Stimulated activated CD8-positive, alpha-beta memory T cell treated with anti-CD3 and anti-CD28 coated beads, Interleukin-4, amount 100 ng/mL, for 24 hours (primary cell): ENCODE data around the gene PF4V1.

Experiments
- DNase-seq: peaks from one replicate; pipeline ENCODE4 v3.0.0-alpha.2; 2020; ENCODE audit warnings: low read depth

Gene PF4V1

GRCh38 chr4:73847526-73848182, 5.4 kb upstream of the PF4V1 start:
- DNase-seq: no peak

GRCh38 chr4:73848183-73848777, 4.8 kb upstream of the PF4V1 start:
- no peak for DNase-seq

DNA sequence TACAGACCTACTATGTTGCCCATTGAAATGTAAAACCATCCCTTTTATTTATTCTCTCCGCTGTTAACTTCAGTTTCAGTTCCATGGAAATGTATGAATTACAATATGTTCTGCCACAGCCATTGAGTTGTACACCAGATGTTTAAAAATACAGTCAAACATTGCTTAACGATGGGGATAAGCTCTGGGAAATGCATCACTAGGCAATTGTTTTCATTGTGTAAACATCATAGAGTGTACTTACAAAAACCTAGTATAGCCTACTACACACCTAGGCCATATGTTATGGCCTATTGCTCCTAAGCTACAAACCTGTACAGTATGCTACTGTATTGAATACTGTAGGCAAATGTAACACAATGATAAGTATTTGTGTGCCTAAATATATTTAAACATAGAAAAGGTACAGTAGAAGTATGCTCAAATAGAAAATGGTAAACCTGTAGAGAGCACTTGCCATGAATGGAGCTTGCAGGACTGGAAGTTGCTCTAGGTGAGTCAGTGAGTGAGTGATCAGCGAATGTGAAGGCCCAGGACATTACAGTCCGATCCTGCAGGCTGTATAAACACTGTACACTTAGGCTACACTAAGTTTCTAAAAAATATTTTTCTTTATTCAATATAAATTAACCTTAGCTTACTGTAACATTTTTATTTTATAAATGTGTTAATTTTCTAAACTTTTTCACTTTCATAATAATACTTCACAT, 2.7 kb upstream of the PF4V1 start:
- DNase-seq: no peak

DNA sequence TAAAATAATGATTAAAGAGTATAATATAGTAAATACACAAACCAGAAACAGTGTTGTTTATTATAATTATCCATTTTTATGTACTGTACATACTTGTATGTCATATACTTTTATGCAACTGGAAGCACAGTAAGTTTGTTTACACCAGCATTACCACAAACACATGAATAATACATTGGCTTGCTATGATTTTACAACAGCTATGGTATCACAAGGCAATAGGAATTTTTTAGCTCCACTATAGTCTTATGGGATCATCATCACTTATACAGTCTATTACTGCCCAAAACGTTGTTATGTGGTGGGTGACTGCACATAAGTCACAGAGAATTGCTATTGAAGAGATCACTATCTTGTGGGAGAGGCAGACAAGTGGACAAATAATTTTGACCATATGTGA, 1.8 kb upstream of the PF4V1 start:
- no peak for DNase-seq

DNA sequence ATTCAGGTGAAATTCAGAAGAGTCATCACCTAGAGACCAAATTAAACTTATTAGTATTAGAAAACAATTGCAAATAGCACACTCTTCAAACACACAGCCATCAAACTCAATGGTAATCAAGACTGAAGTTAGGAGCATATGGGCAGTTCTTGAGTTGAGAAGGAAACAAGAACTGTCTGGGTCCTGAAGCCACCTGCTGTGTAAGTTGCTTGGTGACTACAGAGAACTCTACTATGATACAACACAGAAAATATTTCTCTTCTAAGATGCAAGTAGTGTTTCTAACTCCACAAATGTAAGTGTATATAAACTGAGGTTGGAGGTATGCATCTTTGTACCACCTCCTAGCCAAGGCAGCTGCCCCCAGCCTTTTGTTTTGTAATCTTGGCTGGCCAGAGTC, 325 bp upstream of the PF4V1 start:
- no peak for DNase-seq

DNA sequence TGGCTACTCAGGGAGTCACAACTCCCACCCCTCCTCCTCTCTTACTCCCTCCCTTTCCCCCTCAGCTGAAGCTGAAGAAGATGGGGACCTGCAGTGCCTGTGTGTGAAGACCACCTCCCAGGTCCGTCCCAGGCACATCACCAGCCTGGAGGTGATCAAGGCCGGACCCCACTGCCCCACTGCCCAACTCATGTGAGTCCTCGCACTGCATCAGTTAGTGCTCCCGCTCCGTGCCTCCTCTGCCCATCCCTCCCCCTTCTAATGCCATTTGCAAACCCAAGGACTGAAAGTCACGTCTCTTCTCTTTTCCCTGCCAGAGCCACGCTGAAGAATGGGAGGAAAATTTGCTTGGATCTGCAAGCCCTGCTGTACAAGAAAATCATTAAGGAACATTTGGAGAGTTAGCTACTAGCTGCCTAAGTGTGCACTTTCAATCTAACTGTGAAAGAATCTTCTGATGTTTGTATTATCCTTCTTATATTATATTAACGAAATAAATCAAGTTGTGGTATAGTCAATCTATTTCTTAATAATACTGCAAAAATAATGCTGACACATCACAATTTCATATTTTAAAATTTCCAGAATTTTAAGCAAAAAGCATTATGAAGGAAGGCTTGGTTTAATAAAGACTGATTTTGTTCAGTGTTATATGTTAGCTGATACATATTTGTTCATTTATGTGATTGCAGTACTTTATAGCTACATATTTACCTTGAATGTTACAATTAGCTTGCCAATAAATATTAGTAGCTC, 800 bp downstream of the PF4V1 start:
- DNase-seq: no peak

GRCh38 chr4:73855406-73855805, 2.3 kb downstream of the PF4V1 start:
- no peak for DNase-seq

DNA sequence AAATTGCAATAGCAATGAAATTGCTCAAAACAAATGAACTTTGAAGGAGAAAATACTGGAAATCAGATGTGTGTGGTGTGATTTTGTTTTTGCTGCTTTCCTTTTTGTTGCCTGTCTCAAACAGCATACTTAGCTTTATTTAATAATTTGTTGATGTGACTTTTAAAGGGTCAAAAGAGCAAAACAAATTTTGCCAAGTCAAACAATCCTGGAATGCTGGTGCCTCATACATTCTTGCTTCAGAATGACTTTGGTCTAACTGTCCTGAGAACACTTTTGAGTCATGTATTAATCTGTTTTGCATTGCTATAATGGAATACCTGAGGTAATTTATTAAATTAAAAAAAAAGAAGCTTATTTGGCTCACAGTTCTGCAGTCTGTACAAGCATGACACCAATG, 3.4 kb downstream of the PF4V1 start:
- no peak for DNase-seq

- DNase-seq: no peak
Observed at GRCh38 chr4:73859614-73860088, 6.6 kb downstream of the PF4V1 start.

DNA sequence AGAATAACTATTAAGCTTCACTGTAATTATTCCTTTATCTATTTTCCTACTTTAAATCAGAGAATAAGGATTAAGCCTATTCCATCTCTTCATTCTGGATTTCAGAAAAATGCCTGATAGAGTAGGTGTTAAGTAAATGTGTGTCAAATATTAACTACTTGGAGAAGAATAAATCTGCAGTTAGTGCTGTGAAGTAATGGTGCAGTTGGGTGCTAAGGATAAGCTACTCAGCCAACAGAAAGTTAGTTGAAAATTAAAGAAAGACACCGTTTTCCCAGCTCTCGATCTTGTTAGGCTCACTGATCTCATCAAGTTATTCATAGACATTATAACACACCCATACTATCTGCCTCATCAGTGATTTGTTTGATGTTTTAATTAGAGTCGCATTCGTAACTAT, 7.1 kb downstream of the PF4V1 start:
- DNase-seq: no peak

GRCh38 chr4:73860917-73861316, 7.8 kb downstream of the PF4V1 start:
- DNase-seq: no peak

DNA sequence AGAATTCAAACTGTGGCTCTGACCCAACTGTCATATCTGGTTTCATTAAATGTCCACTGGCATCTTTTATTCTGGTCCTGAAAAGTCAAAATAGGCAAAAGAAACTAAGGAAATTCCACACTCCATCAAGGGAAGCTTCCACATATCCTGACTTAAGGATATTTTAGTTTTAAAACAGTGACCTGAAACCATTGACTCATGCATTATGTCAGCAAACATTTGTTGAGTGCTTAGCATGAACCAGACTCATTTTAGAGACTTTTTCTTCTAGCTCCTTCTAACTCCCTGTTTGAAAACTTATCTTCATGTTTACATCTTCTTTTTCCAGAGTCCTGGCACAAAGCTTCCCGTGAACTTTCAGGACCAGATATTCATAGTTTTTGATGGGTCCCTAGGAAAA, 9.2 kb downstream of the PF4V1 start:
- no peak for DNase-seq

DNA sequence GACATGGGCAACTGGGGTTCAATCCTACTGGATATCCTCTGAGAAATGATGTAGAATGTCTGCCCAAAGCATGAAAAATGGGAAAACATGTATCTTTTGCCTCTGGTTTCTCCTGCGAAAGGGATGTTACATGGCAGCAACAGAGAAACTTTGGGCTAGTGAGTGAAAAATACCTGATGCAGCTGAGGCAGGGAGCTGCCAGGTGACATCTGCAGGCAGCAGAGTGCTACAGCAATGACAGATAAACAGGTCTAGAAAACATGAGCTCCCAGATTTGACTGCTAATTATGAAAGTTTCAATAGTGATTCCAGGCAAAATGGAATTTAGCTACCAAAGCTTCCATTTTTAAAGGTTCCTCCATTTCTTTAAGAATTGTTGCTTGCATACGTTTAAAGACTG, 11.3 kb downstream of the PF4V1 start:
- DNase-seq: no peak

- no peak for DNase-seq
Observed at GRCh38 chr4:73864961-73865360, 11.9 kb downstream of the PF4V1 start.

- DNase-seq: no peak
Observed at GRCh38 chr4:73865431-73866096, 12.5 kb downstream of the PF4V1 start.

GRCh38 chr4:73866246-73866645, 13.2 kb downstream of the PF4V1 start:
- no peak for DNase-seq

DNA sequence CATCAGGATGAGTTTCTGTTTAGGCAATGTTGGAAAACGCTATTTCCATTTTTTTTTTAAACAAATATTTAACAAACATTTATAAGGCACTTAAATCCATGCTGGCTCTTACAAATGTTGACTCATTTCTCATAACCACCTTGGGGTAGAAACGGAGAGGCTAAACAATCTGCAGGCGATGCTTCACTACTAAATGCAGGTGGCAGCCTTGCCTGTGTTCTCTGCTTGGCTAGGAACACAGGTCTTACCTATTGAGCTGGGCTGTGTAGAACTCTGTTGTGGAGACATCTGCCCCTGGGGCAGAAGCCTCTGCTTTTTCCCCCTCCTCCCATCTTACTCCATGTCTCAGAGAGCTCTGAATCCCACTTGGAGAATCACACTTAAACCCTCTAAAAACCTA, 14.7 kb downstream of the PF4V1 start:
- no peak for DNase-seq

DNA sequence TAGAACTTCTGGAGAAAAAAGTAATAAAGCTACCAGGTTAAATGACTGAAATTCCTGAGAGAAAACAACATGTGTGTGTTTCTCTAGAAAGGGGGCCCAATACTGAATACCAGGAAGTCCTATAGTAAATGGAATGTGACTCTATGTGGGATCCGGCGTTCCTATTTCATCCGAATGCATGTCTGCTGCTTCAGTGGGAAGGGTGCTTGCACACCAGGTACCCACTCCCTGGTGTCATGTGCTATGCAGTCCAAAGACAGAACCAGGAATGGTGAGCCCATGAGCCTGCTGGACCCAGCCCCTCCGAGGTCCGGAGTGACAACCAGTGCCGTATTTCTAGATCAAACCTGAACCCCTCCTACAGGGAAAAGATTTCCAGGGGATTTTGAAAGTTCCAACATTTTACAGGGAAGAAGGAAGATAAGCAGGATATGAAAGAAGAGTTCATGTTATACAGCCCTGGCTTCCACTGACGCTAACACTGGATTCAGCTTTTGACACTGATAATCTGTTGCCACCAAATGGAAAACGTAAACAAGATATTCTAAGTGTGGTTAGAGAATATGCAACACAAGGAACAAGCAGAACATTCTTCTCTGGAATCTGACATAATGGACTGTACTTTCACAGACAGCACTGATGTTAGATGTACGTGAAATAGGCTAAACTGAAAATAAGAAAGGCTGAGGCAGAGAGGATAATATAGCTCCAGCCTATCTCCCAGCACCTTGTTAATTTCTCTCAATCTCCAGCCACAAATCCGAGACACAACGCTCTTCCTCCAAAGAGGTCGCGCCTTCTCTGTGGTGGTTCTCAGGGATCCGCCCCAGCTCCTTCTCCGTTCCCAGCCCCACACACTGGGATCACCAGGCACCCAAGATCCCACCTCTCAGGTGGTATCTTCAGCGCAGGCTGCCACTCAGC, 15.4 kb downstream of the PF4V1 start:
- DNase-seq: no peak

- no peak for DNase-seq
Observed at GRCh38 chr4:73869130-73870055, 16.3 kb downstream of the PF4V1 start, which contains the start of gene CXCL1. TSS of gene CXCL1 (plus strand) at chr4:73869393. CDS start at chr4:73869471, 78 bp downstream.

- DNase-seq: no peak
Observed at GRCh38 chr4:73870260-73870659, 17.2 kb downstream of the PF4V1 start.
